ENCODE data around the gene USP8.

USP8 gene

DNA sequence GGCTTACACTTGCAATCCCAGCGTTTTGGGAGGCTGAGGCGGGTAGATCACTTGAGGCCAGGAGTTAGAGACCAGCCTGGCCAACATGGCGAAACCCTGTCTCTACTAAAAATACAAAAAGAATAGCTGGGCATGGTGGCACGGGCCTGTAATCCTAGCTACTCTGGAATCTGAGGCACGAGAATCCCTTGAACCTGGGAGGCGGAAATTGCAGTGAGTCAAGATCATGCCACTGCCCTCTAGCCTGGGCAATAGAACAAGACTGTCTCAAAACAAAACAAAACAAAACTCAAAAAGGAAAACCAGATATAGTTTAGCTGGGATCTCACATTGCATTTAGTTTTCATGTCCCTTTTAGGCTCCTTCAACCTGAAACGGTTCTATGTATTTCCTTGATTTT lies 125.1 kb downstream of the USP8 start:
- TF ChIP-seq, protein P1, sequence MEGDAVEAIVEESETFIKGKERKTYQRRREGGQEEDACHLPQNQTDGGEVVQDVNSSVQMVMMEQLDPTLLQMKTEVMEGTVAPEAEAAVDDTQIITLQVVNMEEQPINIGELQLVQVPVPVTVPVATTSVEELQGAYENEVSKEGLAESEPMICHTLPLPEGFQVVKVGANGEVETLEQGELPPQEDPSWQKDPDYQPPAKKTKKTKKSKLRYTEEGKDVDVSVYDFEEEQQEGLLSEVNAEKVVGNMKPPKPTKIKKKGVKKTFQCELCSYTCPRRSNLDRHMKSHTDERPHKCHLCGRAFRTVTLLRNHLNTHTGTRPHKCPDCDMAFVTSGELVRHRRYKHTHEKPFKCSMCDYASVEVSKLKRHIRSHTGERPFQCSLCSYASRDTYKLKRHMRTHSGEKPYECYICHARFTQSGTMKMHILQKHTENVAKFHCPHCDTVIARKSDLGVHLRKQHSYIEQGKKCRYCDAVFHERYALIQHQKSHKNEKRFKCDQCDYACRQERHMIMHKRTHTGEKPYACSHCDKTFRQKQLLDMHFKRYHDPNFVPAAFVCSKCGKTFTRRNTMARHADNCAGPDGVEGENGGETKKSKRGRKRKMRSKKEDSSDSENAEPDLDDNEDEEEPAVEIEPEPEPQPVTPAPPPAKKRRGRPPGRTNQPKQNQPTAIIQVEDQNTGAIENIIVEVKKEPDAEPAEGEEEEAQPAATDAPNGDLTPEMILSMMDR (IDR thresholded peaks at IDR 0.05; ENCODE audit: extremely low read depth, missing control alignments) = no peak

DNA sequence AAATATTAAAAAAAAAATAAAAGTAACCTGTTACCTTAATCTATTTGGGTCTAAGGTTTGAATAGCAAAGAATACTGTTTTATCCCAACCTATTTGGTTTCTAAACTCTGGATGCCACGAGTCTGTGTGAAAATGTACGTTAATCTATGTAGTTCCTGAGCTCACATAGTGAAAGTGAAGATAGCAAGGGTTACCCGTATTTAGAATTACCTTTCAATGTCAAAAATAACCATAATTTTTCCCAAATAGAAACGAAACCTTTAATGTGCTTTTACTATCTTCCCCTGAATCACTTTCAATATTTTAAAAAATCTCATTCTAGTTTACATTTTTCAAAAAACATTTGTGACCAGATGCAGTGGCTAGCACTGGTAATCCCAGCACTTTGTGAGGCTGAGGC lies 128.0 kb downstream of the USP8 start:
- TF ChIP-seq, protein P1 (IDR thresholded peaks at IDR 0.05; ENCODE audit: extremely low read depth, missing control alignments) = no peak
- DNase-seq (ENCODE audit: low spot score) = peak; percentile 48

More for the DNA sequence above, 125.1 kb downstream of the USP8 start:
- DNase-seq (ENCODE audit: low spot score) = no peak

DNA sequence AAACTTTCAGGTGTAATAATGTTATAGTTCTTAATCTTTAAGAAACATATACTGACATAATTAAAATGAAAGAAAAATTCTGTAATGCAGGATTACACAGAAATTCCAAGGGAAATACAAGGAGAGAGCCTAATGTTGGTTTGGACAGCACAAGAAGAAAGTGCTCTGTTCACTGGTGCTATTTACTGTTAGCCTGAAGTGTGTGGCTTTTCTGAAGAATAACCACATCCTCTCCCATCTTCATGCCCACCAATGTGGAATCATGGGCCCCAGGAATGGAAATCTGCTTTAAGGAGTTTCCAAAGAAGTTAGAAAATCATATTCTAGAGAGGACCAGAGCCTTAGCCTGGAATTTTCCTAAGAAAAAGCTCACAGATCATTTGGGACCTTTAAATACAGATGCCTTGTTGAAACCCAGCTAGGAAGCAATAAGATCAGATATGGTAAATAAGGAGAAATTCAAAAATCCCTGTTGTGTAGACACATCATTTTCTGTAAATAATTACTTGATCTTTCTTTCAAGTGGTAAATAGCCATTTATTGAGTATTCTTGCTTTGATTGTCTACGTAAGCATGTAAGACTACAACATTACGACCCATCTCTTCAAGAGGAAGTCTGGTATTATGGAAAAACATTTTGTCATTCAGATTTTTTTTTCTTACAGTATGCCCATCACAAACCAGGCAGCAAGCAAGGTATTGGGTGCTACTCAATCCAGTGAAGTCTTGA lies 132.6 kb downstream of the USP8 start:
- TF ChIP-seq, protein P1 (IDR thresholded peaks at IDR 0.05; ENCODE audit: extremely low read depth, missing control alignments) = no peak
- no peak for DNase-seq (ENCODE audit: low spot score)

DNA sequence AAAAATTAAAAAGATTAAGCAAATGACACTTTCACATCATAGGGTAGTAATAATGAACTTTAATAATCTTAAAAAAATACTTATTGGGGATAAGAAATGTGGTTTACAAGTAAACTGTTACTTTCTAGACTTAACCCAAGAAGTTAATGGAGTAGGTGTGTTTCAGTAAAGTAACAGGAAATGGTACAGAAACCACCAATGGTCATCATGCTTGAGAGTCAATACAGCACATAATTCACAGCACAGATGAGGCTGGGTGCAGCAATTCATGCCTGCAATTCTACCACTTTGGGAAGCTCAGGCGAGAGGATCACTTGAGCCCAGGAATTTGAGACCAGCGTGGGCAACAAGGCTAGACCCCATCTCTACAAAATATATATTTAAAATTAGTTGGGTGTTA lies 133.8 kb downstream of the USP8 start:
- DNase-seq (ENCODE audit: low spot score) = peak; percentile 30
- TF ChIP-seq, protein P1 (IDR thresholded peaks at IDR 0.05; ENCODE audit: extremely low read depth, missing control alignments) = no peak

DNA sequence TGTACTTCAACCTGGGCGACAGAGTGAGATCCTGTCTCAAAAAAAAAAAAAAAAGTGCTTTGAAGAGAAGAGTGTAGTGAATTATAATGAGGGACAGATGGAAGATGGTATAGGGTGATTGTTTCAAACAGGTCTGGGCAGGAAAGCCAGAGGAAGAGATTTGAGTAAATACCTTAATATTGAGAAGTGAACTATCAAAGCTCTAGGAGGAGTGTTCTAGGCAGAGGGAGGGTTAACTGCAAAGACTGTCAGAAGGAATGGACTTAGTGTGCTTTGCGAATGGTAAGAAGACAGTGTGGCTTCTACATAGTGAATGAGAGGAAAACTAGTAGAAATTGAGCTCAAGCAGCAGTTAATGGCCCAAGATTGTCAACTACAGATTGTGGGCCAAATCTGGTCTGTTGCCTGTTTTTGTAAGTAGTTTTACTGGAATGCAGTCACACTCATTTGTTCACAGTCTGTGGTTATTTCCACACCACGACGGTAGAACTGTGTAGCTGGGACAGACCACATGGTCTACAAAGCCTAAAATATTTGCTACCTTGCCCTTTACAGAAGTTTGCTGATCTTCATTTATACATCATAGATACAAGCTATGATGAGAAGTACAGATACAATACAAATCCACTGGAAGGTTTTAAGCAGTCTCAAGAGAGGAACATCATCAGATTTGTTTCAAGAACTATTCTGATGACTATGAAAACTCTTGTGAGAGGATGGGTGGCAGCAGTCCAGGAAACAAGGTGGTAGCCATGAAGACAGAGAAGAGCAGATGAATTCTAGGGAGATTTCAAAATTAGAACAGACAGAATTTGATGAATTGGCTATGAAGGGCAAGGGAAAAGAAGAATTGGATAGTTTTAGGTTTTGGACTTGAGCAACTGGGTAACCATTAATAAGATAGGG lies 138.8 kb downstream of the USP8 start:
- no peak for DNase-seq (ENCODE audit: low spot score)
- TF ChIP-seq, protein P1 (IDR thresholded peaks at IDR 0.05; ENCODE audit: extremely low read depth, missing control alignments) = no peak

DNA sequence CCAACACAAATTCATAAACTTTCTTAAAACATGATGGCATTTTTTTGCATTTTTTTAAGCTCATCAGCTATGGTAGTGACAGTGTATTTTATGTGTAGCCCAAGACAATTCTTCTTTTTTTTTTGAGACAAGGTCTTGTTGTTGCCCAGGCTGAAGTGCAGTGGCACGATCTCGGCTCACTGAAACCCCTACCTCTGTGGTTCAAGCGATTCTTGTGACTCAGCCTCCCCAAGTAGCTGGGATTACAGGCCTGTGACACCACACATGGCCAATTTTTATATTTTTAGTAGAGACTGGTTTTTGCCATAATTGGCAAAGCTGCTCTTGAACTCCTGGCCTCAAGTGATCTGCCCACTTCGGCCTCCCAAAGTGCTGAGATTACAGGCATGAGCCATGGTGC lies 139.6 kb downstream of the USP8 start:
- TF ChIP-seq, protein P1 (IDR thresholded peaks at IDR 0.05; ENCODE audit: extremely low read depth, missing control alignments) = no peak
- DNase-seq (ENCODE audit: low spot score) = no peak

Measured in GM20000 (cell line).